ENCODE results near the gene PROX1.

Gene PROX1

DNA sequence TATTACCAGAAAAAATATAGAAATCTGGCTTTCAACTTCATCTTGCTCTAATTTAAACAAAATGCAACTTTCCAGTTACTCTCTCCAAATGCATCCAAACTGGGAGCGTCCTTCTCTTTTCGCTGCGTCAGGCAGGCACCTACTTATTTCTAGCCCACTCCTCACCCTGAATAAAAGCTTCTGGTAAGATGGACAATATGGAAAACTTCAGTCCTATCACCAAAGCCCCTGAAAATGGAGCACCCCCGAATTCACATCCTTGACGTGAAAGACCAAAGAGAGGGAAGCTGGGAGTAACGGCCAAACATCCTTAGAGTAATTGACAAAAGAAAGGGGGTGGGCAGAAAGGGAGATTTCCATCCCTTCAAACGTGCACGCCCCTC is 5.5 kb upstream of the PROX1 start:
- DNase-seq = no peak

DNA sequence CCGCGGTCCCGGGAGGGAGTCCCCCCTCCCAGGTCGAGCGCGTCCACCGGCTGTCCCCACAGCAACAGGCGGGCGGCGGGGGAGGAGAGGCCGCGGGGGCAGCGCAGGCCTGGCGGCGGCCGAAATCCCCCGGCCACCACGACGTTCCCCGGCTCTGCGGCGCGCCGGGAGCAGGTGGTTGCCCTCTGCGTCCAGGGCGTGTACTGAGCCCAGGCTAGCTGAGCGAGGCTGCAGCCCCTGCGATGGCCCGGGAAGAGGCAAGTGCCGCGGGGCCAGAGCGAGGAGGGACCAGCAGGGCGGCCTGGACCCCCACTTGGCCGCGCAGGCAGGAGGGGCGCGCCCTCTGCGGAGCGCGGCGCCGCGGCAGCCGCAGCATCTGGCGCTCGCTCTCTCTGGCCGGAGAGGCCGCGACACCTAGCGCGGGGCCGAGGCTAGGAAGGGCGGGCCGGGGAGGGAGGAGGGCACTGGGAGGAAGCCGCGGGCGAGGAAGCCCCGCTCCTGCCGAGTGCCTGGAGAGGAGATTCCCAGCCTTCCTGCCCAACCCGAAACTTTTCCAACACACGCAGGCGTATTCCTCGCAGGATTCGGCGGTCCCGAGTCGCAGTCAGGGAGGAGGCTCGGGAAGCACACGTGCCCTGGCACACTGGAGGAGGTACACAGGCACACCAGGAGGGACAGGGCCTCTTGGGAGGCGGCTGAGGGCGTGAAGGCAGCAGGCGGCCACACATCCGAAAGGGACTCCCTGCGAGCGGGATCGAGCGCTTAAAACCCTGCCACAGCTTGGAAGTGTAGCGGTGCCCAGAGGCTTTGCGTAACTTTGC is 4.9 kb upstream of the PROX1 start:
- DNase-seq = no peak

DNA sequence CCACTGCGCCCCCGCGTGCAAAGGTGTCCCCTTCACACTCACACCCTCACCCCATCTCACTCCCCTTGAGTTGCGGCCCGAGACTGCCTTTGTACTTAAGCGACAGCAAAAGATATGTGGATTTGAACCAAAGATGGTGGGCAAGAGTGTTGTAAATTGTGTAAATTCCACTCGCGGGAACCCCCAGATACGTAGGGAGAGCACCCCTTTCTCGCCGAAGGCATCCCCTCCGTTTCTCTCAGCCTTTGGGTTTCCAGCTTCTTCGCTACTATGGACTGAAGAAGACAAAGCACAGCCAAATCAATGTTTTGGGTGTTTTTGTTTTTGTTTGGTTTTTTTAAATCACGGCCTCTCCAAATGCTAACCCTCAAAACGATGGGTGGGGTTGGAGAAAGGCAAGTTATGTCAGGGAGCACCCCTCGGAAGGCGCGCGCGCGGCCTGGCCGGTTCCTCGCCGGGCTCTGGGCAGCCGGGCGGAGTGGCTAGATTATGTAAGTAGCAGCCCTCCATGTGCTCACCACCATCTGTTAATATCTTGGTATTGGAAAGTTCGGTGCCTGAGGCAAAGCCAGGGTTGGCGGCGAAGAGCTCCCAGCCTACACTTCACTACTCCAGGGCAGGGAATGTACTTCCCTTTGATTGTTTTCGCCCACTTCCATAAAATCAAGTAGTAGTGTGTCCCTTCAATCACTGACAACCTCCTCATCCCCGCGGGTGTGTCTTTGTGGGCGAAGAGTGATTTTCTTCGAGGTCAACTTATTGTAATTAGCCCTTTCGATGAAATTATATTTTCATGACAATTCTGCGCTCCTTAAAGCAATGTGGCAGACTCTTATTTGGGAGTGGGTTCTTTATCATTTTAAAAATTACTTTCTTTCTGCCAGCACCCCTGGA is 4.0 kb upstream of the PROX1 start:
- DNase-seq = no peak

DNA sequence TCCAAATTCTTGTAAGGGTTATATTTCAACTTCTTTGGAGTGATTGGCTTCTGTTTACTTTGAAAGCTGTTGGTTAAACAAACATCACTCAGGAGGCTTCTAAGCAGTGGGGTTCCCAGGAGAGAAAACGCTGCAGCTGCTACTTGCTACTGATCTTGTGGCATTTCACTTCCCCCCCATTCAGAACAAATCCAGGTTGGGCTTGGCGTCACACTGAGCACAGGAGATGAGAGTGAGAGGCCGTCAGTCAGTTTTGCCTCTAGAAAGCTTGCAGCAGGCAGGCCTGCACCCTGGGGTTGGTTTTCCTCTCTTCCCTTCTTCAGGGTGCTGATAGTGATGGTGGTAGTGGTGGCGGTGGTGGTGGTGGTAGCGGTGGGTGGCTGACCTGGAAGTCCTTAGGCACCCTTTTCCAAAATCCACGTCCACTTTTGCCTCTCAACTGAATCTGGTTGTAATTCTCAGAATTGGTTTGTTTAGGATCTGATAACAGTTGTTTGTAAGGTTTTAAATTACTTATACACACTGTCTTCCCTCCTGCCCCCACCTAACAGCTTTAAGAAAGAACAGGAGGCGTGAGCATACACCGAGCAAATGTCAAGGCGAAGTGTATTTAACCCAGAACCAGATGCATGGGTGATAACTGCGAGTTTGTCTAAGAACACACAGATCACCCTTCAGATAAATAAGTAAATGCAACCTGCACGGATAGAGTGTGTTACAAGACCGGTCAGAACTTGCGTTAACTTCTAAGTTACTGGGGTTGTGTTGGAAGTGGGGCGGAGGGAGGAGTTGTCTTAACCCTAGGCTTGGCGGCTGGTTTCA is 3.2 kb upstream of the PROX1 start:
- DNase-seq = no peak

DNA sequence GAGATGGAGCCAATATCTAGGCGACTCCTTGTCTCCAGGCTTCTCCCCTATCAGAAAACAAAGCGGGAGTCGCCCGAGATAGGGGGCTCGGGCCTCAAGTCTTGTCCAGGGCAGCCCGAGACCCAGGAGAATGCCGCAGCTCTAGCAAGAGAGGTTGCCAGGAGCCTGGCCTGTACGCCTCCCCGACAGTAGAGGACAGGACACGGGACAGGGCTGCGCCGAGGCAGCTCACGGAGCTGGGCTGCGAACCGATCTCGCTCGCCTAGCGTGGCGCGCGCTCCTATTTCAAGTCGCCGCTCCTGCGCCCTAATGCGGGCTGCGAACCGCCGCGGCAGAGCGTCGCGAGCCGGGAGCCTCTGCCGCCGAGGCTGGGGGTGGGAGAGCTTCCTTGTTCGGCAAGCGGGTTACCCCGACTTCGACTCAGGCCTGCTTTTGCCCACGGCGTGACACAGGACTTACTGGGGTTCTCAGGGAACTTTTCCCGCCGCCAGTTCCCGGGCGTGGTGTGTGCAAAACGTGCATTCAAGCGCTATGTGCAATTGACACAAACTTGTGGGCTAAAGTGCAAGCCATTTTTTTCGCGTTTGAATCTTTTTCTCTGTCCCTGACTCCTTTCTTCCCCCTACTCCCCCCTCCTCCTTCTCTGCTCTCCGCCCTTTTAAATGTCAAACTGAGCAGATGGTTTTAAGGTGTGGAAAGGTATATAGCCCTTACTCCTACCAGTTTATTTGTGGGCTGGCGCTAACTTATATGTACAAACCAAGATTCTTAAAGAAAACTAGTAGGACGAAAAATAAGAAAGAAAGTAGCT is 2.4 kb upstream of the PROX1 start:
- no peak for DNase-seq

DNA sequence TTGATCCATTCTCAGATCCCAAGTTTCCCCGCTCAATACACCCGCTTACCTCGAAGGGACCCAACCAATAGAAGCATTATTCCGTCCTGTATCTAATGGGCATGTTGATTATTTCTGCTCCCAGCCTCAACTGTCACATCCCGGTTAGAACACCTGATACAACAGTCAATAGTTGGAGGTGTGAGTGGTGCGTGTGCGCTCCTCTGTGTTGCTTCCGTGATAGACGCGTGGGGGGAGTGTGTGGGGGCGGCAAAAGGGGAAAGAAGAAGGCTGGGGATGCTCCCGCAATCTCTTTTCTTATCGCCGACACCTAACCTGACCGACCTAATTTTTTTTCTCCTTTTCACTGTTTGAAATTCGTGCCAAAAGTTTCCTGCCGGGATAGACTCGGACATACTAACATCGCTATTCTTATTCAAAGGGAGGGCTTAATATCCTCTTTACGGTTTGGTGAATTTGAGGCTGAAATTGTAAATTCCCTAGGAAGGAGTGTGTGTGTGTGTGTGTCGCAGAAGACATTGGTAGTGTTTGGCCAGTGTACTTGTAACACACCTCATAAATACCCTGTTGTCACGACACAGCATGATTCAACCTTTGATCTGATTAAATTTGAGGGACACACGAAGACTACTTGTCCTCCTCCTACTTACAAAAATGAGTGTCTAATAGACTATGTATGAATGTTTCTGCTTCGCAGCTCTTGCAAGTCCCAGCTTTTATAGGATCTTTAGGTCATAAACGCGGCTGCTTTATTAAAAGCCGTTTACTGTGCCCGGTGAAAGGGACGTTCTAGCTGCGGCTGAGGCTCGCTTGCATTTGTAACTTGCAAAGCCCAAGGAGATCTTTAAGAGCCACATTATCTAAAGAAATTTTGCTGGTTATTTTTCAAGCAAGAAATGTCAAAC is 1.5 kb upstream of the PROX1 start:
- DNase-seq = no peak

DNA sequence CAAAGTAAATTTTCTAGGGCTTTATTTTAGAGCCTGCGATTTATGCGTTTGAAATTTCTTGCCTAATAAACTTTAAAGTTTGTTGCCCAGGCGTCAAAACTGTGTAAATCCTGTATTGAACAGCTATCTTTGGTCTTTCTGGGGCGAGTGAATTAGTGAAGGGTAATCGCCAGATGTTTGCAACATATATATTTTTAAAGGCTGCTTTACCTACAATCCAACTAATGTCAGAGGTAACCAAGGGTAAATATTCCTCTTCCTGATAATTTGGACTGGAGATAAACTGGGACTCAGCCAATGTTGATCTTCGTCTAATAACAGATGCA is 885 bp upstream of the PROX1 start:
- DNase-seq = no peak

DNA sequence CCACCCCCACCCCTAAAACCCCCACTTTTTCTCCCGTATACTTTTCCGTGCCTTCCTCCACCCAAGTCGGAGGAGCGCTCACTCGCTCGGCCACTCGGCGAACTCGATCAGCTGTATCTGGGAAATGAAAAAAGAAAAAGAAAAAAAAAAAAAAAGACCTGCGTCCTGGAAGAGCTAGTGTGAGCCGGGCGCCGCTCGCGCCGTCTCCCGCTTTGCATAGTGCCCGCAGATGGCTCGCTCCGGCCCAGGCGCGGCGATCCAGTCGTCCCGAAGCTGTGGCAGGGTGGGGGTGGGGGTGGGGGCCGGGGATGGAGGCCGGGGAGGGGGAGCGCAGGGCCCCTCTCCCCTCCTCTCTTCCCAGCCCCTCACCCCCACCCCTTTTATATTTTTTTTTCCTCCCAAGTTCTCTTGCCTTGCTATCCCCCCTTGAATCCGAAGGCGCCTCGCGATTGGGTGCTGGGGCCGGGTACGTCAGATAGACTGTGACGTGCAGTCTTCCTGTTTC is 299 bp upstream of the PROX1 start:
- DNase-seq = no peak

DNA sequence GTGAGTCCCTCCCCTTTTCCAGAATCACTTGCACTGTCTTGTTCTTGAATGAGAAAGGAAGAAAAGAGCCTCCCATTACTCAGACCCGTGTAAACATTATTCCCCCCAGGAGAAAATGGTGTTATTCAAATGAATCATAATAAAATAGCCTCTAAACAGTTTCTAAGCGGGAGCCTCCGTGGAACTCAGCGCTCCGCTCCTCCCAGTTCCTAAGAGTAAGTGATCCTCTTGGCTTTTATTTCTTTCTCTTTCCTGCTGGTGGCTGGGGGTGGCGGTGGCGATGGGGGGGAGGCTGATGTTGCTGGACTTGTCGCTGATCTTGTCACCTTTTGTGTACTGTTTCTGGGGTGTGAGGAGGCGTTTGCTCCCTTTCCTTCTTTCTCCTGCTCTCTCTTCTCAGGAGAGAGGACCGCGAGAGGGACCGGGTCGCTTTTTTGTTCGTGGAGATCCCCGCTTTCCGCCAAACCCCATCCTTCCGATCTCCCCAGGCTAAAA is 781 bp downstream of the PROX1 start:
- DNase-seq = no peak

DNA sequence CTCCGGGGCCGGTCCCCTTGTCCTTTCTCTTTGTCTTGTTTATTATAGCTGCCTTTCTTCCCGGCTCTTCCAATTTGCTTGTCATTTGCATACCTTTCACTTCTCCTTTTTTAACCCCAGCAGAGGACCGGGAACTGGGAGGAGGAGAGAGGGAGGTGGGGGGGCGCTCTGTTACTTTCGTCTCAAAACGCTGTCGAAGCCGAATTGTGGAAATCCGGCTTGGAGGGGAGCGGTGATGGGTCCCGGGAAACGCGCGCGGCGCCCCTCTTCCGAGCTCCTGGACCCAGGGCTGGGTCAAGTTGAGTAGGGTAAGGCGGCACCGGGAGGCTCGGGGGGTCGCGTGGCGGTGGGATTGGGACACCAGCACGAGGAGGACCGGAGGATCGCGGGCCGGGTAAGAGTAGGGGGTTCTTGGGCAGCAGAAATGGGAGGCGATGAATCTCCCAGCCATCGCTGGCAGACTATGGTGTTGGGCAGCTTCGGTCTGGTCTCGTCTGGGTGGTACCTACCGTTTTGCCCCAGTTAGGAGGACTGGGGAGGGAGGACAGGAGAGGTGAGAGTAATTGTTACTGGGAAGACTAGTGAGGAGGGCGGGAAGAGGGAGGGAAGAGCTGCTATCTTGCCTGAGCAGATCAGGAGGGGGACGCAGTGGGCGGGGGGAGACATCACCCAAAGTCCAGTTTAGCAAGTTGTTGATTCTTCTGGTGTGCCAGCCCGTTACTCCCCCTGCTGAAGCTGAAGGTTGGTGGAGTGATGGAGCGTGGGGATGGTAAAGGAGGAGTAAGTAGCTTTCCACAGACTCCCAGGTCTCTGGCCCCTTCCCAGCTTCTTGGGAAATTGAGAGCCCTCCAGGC is 1.5 kb downstream of the PROX1 start:
- DNase-seq = no peak

DNA sequence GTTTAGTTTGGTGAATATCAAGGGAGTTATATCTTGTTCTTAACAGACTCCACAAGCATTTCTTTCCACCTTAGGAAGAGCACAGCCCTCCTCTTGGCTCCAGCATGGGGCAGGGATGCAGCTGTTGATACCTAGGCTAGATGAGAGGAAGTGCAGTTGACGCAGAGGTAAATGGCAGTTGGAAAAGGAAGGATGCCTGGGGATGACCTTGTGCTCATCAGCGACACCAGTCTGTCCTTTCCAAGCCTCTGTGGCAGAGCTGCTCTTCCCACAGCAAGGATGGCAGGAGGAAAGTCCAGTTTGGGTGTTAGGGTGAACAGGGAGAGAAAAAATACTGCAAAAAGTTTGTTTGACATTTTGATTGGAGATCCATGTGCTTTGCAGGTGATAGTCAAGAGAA is 6.2 kb downstream of the PROX1 start:
- DNase-seq = no peak

DNA sequence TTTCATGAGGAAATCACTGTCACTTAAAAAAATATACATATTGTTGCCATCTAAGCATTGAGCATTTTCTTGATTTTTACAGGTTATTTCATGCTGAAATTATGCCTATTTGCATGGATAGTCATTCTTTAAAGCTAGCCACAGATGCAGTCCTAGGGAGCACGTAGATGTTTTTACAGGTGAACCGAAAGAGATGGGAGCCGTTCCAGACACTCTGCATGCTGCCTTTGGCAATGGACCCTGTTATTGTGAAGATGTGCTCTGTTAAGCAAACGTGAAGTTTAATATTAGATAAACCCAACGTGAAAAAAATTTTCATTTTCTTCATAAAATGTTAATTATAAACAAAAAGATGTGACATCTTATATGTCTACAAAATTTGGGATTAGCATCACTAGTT is 7.1 kb downstream of the PROX1 start:
- DNase-seq = no peak

DNA sequence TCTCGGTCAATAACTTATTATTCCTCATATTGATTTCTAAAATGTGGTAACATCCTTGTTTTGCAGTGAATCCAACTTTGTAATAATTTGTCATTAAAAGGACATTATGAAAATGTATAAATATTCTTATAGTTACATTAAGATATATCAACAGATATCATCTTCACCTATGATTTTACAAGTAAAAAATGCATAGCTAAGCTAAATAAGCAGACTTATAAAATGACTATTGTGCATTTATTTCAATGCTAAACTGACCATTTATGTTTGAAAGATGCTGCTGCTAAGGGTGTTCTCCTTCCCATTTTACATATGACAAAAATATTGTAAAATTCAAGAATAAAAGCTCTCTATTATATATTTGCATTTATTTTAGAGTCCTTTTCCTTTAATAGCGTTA is 7.8 kb downstream of the PROX1 start:
- DNase-seq = no peak

DNA sequence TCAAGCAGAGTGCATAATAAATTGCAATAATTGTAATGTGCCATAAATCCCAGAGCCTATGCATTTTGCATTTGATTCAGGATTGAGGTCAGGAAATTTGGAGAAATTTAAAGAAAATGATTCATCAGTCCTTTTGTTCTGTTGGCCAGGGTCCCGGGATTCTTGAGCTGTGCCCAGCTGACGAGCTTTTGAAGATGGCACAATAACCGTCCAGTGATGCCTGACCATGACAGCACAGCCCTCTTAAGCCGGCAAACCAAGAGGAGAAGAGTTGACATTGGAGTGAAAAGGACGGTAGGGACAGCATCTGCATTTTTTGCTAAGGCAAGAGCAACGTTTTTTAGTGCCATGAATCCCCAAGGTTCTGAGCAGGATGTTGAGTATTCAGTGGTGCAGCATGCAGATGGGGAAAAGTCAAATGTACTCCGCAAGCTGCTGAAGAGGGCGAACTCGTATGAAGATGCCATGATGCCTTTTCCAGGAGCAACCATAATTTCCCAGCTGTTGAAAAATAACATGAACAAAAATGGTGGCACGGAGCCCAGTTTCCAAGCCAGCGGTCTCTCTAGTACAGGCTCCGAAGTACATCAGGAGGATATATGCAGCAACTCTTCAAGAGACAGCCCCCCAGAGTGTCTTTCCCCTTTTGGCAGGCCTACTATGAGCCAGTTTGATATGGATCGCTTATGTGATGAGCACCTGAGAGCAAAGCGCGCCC is 8.7 kb downstream of the PROX1 start:
- DNase-seq = no peak

DNA sequence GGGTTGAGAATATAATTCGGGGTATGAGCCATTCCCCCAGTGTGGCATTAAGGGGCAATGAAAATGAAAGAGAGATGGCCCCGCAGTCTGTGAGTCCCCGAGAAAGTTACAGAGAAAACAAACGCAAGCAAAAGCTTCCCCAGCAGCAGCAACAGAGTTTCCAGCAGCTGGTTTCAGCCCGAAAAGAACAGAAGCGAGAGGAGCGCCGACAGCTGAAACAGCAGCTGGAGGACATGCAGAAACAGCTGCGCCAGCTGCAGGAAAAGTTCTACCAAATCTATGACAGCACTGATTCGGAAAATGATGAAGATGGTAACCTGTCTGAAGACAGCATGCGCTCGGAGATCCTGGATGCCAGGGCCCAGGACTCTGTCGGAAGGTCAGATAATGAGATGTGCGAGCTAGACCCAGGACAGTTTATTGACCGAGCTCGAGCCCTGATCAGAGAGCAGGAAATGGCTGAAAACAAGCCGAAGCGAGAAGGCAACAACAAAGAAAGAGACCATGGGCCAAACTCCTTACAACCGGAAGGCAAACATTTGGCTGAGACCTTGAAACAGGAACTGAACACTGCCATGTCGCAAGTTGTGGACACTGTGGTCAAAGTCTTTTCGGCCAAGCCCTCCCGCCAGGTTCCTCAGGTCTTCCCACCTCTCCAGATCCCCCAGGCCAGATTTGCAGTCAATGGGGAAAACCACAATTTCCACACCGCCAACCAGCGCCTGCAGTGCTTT is 9.4 kb downstream of the PROX1 start:
- DNase-seq = no peak

DNA sequence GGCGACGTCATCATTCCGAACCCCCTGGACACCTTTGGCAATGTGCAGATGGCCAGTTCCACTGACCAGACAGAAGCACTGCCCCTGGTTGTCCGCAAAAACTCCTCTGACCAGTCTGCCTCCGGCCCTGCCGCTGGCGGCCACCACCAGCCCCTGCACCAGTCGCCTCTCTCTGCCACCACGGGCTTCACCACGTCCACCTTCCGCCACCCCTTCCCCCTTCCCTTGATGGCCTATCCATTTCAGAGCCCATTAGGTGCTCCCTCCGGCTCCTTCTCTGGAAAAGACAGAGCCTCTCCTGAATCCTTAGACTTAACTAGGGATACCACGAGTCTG is 10.0 kb downstream of the PROX1 start:
- no peak for DNase-seq

DNA sequence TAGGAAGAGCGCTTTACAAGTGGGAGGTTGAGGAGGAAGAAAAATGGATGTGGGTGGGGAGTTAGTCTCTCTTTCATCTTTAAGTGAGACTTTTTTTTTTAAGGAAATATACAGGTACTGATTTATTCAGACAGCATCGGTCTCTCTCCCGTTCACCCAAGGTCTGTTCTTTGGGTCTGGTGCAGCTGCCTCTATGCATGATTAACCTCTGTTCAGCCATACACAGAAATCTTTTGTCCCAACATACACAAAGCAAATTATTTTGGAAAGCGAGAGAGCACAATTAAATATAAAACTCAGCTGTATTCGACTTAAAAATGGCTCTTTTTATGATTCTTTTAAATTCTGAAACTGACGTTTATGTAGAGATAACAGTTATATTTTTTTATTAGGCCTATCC is 11.0 kb downstream of the PROX1 start:
- no peak for DNase-seq

DNA sequence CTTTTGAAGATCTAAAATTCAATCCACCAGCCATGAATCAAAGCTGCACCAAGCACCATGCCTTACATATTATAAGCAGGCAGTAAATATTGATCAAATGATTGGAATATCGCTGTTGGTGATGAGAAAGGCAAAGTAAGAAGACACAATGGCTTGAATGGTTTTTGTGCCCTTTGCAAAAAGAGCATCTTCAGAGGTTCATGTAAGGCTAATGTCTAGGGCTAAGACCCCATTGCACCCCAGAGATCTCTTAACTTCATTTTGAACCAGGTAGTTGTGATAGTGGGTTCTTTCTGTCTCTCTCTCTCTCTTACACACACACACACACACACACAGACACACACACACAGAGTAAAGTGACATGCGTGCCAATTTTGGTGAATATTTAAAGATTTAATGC is 12.0 kb downstream of the PROX1 start:
- DNase-seq = no peak

DNA sequence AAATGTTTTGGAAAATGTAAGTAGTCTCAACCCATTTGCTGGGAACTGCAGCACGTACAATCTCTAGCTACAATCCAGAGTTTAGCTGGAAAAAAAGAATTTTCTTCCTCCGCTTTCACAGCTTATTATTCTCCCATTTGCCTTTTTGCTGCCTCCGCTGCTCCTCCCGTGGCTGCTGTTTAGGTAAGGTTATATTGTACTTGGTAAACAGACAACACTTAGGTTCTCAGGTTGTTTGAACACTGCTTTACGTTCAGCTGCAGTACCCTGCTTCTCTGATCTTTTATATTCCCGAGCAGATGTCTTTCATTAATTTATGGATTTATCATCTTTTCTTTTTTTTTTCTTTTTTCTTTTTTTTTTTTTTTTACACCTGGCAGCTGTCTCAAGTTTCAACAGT is 14.3 kb downstream of the PROX1 start:
- DNase-seq = no peak

All from GF-D8 (cell line).